ENCODE data around the gene REEP3.

Gene REEP3

DNA sequence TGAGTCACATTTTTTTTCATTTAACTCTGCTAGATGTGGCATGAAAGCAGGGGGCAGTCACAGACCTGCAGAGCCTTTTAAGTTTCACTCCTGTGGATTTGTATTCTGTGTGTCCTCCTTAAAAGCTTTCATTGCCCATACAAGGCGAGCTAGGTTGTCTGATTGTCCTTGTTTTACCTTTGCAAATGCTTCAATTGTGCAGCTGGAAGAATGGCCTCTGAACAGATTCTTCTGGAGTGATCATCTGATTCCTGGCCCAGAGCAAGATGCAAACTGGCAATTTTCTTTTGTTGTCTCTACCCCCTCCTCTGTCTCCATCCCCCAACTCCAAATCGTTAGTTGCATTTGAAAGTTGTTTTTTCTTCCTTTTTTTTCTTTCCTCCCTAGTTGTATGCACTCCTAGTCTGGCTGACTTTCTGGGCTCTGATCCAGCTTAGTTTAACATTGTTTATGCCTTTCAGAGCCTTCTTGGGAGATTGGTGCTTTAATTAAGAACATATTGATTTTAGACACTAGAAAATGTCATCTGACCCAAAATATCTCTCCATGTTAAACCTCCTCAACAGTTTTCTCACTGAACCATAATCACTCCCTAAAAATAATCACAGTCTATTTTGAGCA is 150.2 kb downstream of the REEP3 start:
- DNase-seq, result no peak

DNA sequence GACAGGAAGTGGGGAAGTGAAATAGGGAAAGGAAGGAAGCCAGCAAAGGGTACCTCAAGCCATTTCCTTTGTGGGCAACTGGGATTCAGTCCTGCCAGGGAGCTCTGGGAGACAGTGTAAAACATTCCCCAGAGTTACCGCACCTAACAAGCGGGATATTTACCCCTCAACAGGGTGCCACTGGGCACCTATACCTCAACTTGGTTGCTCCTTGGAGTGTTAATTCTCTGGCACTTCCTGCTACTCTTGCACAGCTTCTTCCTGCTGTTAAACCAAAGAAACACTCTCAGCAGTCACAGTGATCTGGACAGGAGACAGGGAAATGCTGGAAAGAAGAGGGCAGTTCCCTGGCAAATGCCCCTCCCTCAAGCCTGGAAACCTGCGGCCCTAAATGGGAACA is 151.3 kb downstream of the REEP3 start:
- DNase-seq, result no peak

DNA sequence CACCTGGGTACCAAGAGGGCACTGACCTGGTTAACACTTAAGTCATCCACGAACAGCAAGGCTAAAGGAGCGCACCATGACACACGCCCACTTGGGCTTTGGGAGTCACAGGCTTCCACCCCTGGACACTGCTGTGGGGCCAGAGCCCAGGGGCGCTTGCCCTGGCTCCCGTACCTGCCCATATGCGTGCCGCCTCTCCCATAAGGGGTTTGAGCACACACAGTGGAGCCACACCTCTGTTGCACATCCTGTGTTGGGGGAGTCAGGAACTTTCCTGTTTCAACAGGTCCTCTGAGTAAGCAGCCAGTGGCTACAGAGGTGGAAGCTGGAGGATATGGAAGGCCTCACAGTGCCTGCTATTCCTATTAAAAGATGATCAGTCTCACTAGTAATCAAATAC is 152.0 kb downstream of the REEP3 start:
- no peak for DNase-seq

DNA sequence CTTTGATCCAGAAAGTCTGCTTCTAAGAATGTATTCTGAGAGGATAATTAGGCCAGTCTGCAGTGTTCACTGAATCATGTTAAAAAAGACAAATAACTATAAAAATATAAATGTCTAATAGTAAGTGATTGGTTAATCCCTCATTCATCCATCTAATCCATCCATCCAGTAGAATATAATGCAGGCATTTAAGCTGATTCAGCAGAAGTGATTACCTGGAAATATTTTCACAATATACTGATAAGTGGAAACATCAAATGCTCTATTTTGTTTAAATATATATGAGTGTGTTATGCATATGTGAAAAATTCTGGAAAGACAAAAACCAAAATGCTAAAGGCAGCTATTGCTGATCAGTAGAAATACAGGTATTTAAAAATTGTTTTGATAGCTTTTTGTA is 152.6 kb downstream of the REEP3 start:
- no peak for DNase-seq
